Pons (tissue), 1 donor: ENCODE data around the gene FBXW9.
A peak's percentile ranks its signal among the peaks of the same experiment; 100 is the strongest.
"Not testable (repeated sequence)": the region's sequence is repeated elsewhere in the genome, so short reads cannot be mapped to it uniquely, and the experiment has no call there.

Source experiments
- DNase-seq: peaks from one replicate; pipeline ENCODE4 v3.0.0-alpha.2; 2016; ENCODE audit warnings: low spot score

Gene FBXW9

GRCh38 chr19:12652219-12652618 is 44.2 kb downstream of the FBXW9 start:
- DNase-seq, result no peak

DNA sequence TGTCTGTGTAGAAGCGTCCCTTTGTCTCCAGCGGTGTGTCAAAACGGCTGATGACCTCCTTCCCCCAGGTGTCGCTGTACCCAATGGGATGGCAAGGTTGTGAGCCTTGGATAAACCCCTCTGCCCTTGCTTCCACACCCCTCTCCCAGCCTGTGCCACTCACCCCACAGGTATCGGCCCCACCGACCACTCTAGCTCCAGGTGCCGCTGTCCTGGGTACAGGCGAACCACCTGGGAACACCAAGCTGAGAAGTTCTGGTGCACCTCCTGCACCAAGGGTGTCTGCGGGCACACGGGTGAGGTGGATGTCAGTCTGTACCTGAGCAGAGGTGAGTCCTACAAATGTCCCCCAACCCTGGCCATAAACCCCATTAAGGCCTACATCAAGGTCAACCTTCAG is 46.5 kb downstream of the FBXW9 start:
- no peak for DNase-seq

DNA sequence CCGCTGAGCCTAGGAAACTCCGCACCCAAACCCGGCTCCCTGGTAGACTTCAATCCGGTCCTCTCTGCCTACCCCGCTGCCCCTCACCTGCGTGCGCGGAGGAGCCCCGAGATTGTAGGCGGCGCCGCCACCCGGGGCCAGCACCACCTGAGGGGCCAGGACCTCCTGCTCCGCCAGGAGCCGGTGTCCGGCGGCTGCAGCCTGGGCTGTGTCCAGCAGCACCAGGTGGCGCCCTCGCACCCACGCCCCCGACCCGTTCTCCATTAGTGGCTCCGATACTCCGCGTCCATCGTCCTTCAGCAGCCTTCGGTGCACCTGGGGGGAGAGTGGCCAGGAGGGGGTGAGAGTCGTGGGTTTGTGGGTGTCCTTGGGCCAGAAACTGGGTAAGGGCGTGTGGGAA is 48.3 kb downstream of the FBXW9 start:
- no peak for DNase-seq

GRCh38 chr19:12647490-12648071 is 48.9 kb downstream of the FBXW9 start:
- DNase-seq, result no peak

GRCh38 chr19:12647047-12647446 is 49.4 kb downstream of the FBXW9 start:
- DNase-seq, result no peak

- no peak for DNase-seq
Observed at GRCh38 chr19:12646551-12646950, 49.9 kb downstream of the FBXW9 start.

DNA sequence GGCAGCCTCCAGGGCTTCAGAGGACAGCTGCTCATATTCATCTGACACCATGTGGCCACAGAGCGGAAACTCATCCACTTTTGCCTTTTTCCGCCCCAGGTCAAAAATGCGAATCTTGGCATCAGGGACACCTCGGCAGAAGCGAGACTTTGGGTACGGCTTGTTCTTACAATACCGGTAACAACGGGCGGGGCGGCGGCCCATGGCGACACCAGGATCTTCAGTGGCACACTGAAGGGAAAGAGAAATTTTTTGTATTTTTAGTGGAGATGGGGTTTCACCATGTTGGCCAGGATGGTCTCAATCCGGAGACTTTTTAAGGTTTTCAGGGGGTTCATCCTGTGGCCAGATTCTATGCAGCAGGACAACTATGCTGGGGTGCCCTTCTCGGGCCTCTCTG is 52.7 kb downstream of the FBXW9 start:
- DNase-seq, result not testable (repeated sequence)

- DNase-seq, result no peak
Observed at GRCh38 chr19:12642506-12642905, 53.9 kb downstream of the FBXW9 start.

- DNase-seq, result no peak
Observed at GRCh38 chr19:12641456-12641855, 55.0 kb downstream of the FBXW9 start.

DNA sequence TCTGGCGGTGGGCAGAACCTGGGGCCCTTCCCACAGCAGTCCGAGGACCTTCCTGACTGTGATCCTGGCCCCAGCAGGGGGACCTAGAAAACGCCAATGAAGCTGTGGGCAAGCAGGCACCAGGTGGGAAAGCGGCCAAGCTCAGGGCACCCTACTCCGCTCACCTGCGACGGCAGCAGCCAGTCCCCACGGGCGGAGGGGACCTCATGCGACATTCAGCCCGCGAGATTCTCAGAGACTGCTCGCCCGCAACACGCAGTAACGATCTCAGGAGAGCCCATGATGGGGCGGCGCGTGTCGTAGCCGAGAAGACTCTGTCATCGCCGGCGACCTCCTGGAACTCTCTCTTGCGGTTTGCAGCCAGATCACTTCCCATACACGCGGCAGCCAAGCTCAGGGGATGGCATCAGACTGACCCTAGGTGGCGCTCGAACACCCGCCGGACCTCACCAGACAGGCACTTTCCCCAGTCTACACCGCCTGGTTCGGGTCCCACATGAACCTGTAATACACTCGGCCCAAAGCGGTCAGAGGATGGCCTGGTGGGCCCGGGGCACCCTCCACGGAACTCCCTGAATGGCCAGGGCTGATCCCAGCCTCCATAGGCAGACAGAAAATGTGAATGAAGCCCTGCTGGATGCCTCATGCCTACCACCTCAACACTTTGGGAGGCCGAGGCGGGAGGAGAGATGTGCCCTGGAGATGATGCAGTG is 56.4 kb downstream of the FBXW9 start:
- peak; percentile 66 for DNase-seq
